ENCODE data around the gene CD276.
A peak's percentile ranks its signal among the peaks of the same experiment; 100 is the strongest.
"Not testable (repeated sequence)": the region's sequence is repeated elsewhere in the genome, so short reads cannot be mapped to it uniquely, and the experiment has no call there.

The CD276 gene

DNA sequence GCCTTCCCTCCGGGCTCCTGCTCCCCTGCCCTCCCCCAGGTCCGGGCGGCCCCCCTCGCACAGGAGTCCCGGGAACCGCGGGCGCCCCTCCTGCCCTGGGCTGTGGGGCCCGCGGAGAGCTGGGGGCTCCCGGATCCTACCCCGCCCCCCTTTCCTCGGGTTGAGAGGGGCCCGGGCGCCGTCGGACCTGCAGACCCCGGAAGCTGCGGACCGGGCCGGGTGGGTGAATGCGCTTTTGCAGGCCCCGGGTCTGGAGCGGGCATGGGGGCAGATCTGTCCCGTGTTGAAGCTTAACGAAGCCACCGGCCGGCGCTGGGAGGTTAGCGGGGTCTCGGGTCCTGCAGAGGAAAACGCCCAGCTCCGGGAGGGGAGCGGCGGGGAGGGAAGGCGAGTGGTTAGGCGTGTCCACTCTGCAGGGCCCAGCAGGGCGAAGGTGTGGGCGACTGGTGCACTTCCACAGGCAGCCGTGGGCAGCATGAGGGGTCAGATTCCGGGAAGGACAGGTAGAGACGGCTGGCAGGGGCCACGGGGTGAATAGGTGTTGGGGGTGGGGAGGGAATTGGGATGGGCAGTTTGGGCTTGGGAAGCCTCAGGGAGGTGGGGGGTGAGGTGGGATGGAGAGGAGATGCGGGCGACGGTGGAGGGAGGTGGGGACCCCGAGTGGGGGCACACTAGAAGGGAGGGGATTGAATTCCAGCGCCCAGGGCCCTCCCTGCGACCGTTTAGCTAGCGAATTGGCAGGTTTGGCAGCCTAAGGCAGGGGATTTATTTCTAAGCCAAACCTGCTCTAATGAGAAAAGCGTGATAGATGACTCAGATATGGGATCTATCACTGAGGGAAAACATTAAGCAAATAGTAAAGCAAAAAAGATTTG, 635 bp downstream of the CD276 start:
- DNase-seq, result no peak

DNA sequence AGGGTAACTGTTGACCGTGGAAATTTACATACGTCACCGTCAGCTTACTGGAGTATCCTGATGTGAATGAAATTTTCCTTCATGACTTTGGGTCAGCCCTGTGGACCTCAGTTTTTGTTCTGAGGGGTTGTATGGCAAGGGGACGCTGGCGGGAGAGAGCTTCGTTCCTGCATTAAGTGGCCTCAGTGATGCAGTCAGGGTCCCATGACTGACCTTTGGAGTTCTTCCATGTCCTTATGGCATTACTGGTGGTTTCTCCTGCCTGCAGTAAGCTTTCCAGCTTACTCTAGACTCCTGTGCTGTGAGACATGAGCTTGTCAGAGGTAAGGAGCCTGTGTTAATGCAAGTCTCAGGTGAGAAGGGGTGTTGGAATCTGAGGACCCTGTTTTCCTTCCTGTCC, 1.8 kb downstream of the CD276 start:
- no peak for DNase-seq

DNA sequence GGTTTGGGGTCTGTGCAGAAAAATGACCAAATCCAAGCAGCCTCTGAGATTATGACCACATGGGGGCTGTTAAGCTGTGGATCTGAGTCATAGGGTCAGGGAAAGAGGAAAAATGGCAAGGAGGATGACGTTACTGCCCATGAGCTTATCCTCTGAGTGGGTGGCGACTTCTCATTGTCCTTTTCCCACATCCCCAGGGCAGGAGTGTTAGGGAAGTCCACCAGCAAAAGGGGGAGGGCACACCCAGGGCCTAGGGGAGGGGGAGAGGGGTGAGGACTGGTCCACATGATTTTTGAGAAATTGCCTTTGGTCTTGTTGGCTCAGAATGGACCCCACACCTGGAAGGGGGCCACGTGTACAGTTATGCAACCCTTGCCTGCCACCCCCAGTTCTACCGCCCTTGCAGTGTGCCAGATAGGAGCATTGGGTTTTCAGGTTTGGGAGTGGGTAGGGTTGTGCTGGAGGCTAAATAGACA, 2.6 kb downstream of the CD276 start:
- no peak for DNase-seq

DNA sequence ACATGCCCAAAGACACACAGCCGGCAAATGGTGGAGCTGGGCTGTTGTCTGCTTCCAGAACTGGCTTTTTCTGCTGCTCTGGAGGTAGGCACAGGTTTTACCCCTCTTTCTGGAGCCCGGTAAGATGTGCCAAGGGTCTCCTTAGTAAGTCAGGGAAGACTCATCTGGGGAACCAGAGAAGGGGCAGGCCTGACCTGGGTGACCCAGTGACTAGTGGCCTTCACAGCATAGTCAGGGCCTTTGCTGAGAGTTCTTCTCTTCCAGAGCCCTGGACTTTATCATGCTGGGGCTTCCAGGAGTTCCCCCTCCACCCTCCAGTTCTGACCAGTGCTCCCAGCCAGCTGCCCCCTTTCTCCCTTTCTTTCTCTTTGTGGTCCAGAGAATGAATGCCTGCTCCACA, 3.2 kb downstream of the CD276 start:
- DNase-seq, result no peak

DNA sequence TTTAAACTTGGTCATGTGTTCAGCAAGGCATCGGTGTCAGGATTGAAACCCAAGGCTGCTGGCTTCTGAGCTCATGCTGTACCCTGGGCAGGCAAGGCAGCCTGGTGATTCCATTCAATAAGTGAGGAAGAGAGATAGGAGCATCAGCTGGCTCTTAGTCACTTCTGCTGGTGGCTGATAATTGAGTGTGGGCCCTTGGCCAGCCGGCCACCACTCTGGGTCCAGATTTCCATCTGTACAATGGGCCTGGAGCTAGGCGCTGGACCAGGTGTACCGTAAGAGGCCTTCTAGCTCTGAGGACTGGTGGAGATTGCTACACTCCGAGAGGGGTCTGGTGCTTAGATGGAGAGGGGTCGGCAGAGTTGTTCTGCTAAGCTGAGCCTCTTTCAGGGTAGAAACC, 4.3 kb downstream of the CD276 start:
- DNase-seq, result no peak

DNA sequence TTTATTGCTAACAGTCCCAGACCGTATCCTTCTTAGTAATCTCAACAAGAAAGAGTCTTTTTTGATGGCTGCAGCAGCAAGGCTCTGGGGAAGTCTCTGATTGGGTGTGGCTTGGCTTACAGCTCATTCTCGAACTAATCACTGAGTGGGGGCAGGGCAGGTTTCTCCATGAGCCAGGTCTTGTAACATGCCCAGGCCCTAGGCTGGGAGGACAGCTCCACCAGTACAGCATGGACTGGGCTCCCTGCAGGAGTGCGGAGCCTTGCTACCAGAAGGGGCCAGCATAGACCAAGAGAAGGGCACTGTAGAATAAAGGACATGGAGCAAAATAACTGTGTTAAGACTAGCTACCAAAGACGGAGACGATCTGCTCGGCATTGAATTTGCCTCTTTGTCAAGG, 7.2 kb downstream of the CD276 start:
- no peak for DNase-seq

DNA sequence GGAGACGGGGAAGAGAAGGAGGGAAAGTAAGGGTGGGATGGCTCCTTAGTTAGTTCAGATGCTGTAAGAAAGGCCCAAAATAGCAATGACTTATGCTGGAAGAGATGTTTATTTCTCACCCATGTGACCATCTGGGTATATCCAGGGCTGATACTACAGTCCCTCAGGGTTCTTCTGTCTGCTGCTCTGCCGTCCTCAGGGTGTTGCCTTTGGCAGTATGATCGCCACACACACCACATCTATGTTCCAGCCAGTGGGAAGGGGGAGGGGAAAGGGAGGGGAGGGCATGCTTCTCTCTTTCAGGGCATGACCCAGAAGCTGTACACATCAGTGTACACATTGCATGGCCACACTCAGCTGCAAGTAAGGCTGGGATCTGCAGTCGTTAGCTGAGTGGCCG, 10.2 kb downstream of the CD276 start:
- no peak for DNase-seq

DNA sequence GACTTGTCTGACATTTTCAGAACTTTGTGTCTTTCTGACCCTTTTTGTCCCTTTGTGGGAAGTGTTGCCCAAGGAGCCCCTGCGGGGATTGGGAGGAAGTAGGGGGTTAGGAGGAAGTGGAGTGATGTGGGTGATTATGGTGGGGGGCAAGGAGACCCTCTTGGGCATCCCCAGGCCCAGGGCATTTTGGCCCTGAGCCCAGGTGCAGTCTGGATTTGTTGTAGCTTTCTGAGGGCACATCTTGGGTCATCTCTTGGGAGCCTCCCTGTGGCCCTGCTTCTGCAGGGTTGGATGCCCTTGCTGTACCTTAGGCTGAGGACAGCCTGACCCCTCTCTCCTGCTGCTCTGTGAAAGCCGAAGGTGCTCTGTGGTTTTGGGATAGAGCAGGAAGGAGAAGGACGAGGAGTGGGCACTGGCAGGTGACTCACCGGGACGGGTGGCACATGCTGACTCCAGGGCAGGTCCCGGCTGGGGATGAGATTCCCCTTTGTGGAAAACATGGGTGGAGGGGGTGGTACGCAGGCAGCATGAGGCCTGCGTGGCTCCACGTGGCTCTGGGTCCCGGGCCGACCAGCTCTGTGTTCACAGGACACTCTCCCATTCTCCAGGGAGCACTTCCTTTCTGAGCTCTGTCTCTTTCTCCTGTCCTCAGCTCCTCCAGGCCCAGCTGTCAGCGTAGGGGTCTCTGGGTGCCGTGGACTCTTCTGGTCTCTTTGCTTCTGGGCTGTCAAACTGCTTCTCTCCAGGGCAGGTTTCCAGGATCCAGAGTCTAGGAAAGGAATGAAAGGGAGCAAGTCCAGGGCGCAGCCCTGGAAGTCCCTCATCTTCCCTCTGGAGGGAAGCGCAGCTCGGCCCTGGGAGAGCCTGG, 11.8 kb downstream of the CD276 start:
- no peak for DNase-seq

DNA sequence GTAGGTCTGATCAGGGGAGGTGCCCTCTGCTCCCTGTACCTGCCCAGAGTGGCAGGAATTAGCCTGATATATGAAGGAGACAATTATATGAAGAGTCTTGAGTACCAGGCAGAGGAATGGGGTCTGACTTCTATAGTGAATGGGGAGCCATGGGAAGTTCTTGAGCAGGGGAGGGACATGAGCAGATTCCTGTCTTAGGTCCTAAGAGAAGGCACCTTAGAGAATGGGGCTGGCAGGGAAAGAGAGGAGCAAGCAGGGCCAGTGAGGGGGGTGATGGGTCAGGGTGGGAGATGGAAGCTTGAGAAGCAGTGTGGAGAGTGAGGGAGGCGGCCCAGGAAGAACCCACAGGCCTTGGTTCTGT, 12.4 kb downstream of the CD276 start:
- no peak for DNase-seq

DNA sequence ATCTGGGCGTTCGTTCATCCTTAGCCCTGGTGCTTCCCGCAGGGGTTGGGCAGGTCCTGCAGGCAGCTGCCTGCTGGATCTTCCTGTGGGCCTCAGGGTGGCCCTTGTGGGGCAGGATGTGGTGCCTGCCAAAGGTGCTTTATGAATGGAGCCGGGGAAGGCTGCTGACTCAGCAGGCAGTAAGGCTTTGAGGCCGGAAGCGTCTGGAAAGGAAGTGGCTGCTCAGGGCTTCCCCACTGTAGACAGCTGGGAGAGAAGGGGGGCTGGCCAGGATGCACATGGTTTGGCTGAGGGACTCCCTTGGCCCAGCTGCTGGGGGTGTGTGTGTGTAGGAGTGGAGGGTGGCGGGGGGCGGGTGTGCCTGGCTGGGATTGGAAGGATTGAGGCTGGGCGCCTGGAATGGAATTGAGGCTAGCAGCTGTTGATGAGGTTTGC, 12.9 kb downstream of the CD276 start:
- DNase-seq, result peak; percentile 74

DNA sequence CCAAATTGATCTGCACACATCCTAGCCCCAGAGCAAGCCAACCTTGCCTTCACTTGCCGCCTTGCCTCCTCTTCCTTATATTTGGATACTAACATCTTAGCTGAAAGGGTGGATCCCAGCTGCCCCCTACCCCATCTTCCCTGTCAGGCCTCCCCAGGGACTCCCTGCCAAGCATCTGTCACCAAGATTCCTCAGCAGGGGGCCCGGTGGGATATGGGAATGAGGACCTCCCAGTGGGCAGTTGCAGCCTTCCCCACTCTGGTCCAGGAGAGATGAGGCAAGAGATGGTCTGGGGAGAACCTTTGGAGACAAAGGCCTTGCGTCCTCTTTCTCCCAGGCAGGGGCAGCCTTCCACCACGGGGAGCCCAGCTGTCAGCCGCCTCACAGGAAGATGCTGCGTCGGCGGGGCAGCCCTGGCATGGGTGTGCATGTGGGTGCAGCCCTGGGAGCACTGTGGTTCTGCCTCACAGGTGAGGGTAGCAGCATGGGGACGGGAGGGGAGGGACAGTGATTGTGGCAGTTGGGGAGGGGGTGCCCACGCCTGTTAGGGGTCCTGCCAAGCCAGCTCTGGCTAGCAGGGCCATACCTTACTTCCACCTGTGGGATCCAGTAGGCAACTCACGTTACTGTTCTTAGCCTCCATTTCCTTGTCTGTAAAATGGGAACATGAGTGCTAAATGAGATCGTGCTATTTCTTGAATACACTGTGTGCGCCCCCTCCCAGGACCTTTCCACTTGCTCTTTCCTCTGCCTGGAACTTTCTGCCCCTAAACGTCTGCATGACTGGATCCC, 15.3 kb downstream of the CD276 start:
- DNase-seq, result no peak

DNA sequence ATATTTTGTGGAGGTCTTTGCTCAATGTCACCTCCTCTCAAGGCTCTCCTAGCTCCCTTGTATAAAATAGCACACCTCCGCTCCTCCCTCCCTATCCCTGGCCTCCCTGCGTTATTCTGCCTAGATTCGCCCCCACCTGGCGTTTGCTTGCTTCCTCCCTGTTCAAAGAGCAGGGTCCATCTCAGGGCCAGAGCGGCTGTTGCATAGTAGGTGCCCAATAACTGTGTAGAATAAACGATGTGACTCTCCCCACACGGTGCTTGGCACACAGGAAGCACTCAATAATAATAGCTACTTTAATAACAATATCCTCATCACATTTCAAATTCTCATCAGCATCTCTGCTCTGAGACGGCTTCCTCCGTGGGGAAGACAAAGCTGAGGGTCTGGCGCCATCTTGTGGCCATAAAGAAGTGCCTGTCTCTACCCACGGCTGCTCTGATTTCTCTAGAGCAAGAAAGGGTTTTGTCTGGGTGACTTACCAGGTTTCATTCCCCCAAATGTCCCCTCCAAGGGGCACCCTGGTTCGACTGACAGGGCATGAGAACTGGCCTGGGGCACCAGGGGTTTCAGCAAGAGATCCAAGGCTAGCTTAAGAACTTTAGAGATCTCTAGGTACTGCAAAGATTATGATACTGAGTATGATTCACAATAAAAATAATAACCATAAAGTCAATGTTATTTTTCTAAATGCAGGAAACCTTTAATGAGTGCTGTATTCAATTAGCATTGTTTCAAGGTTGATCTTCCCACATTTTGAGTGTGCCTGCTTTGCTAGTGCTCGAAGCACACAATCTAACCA, 16.1 kb downstream of the CD276 start:
- DNase-seq, result peak; percentile 77

DNA sequence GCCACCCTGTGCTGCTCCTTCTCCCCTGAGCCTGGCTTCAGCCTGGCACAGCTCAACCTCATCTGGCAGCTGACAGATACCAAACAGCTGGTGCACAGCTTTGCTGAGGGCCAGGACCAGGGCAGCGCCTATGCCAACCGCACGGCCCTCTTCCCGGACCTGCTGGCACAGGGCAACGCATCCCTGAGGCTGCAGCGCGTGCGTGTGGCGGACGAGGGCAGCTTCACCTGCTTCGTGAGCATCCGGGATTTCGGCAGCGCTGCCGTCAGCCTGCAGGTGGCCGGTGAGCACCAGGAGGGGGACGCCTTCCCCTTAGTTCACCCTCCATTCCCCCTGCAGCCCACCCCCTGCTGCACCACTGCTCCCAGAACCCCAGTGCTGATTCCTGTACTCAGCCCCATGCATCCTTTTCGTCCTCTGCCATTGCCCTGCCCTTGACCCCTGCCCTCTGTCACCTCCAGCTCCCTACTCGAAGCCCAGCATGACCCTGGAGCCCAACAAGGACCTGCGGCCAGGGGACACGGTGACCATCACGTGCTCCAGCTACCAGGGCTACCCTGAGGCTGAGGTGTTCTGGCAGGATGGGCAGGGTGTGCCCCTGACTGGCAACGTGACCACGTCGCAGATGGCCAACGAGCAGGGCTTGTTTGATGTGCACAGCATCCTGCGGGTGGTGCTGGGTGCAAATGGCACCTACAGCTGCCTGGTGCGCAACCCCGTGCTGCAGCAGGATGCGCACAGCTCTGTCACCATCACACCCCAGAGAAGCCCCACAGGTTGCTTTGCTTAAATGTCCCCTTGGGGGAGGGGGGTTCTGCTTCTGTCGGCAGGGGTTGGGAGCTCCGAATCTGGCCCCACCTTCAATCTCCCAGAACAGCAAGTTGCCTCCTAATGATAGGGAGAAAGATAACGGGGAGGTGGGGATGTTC, 18.4 kb downstream of the CD276 start:
- DNase-seq, result not testable (repeated sequence)

DNA sequence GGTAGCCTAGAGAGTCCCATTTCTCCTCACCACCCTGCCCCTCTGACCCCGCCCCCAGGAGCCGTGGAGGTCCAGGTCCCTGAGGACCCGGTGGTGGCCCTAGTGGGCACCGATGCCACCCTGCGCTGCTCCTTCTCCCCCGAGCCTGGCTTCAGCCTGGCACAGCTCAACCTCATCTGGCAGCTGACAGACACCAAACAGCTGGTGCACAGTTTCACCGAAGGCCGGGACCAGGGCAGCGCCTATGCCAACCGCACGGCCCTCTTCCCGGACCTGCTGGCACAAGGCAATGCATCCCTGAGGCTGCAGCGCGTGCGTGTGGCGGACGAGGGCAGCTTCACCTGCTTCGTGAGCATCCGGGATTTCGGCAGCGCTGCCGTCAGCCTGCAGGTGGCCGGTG, 19.4 kb downstream of the CD276 start:
- DNase-seq, result not testable (repeated sequence)

DNA sequence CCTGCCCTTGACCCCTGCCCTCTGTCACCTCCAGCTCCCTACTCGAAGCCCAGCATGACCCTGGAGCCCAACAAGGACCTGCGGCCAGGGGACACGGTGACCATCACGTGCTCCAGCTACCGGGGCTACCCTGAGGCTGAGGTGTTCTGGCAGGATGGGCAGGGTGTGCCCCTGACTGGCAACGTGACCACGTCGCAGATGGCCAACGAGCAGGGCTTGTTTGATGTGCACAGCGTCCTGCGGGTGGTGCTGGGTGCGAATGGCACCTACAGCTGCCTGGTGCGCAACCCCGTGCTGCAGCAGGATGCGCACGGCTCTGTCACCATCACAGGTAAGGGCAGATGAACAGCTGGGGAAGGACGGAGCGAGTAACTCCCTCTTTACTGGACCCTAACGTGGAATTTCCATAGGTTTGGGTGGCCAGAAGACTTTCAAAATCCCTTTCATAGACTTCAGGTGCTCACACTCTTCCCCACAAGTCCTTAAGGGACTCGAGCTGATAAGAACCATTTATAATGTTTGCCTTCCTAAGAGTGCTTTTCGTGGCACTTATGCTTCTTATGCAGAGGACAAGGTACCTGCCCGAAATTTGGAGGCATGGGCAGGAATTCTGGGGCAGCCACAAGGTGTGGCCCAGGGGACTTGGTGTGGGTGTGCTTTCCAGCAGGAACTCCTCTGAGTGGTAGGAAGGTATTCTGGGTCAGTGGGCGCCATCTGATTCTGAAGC, 20.1 kb downstream of the CD276 start:
- DNase-seq, result not testable (repeated sequence)

DNA sequence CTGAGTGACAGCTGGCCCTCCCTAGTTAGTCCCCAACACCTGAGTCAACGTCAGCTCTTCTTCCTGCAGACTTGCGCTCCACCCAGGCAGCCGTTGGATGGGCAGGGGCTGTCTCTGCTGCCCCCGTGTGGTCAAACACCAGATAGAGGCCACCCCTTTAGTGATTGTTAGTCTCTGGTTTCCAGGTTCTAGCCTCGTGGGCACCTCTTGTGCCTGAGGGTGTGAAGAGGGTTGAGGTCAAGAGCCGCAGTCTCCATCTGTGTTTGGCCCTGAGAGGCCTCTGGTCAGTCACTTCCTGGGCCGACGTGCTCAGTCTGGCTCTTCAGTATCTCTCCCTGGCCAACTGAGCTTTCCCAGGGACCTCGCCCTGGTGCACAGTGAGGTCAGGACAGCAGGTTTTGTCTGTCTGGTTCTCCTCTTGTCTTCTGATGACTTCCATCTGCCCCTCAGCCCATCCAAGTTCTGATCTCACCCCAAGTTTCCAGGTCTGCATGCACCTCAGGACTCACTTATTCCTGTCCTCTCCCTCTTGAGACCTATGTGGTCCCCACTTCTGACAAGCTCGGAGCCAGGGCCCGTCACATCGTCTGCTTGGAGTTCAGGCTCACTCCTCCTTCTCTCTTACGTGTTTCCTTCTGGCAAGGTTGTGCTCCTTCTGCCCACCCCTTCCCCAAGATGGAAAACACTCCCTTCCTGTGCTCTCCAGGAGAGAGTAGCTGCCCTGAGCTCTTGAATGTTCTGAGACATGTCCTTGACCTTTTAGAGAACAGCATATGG, 20.9 kb downstream of the CD276 start:
- DNase-seq, result peak; percentile 66

DNA sequence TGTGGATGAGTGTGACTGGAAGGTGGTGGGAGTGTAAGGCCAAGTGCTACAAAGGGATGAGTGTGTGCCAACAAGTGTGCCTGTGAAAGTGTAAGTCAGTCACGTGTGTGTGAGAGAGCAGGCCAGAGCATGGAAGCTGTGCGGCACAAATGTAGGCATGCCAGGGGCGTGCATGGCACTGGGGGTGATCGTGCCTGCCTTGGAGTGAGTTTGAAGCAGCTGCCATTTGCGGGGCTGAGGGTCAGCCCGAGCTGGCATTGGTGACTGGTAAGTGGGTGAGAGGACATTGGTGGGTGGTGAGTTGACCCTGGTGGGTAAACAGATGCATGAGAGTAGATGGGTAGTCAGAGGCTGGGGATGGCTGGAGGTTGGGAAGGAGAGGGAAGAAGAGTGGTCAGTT, 24.5 kb downstream of the CD276 start:
- DNase-seq, result no peak

DNA sequence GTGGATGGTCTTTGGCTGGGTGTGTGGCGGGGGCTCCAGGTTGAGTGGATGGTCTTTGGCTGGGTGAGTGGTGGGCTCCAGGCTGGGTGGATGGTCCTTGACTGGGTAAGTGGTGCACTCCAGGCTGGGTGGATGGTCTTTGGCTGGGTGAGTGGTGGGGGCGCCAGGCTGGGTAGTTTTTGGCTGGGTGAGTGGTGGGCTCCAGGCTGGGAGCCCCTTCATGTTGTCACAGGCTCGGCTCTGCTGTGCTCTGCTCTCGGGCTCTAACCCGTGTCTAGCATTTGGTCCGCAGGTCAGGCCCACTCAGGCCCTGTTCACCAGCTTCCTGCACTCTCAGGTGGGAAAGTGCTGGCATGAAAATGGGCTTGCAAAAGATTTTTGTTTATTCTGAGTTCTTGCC, 25.1 kb downstream of the CD276 start:
- DNase-seq, result no peak

DNA sequence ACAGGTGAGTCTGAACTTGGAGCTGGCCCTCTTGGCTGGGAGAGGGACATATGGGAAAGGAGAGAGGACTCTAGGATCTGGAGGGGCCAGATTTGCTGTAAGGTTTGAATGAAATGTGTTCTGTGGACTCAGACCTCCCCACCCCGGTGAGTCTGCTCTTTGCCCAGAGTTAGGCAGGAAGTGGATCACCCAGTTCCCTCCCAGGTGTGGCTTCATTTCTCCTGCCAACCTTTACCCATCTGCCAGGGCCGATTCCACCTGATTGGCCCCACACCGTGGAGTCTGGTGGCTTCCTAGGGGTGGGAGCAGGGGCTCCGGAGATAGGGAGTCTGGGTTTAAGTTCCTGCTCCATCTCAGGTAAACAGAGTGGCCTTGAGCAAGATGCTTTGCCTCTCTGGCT, 25.5 kb downstream of the CD276 start:
- DNase-seq, result no peak

DNA sequence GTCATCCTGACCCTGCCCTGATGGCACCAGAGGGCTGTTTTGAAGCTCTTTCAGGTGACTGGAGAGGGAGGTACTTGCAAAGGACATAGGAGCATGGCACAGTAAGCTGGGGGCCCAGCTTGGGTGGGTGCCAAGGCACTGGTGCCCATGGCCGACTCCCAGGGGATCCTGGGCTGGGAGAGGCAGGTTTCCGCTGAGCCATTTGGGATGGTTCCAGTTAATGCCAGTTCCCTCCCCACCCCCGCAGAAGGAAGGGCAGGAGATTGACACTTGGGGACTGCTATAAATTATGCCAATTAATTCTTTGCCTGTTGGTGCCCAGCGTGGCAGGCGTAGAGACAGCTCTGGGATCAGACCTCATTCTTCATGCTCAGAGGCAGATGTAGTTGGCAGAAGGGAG, 26.1 kb downstream of the CD276 start:
- no peak for DNase-seq

All from activated naive CD4-positive, alpha-beta T cell treated with Interleukin-2 at 50 U/mL for 16 hours (primary cell).